Suprapubic skin (tissue), 4 donors: ENCODE measurements around the gene PPP4R2. TPM values are rescaled to one million over a fixed set of nuclear protein-coding genes. Genes with fewer than 3 reads are reported as not detected.

ENCODE experiments used
- DNase-seq, 2 donors: peaks; one replicate each; pipeline ENCODE4 v3.0.0-alpha.2; 2019; ENCODE audit warnings: low spot score in 2 of 2
- H3K27ac ChIP-seq: fragments of 200-600 bp; sonication (generic); one replicate; pipeline ENCODE4 v1.5.1; 2019
- H3K27me3 ChIP-seq: fragments of 200-600 bp; sonication (generic); one replicate; pipeline ENCODE4 v1.5.1; 2019
- H3K36me3 ChIP-seq: fragments of 200-600 bp; sonication (generic); one replicate; pipeline ENCODE4 v1.5.1; 2019
- H3K4me1 ChIP-seq: fragments of 200-600 bp; sonication (generic); one replicate; pipeline ENCODE4 v1.5.1; 2019
- H3K4me3 ChIP-seq: fragments of 200-600 bp; sonication (generic); one replicate; pipeline ENCODE4 v1.5.1; 2019; ENCODE audit warnings: mild to moderate bottlenecking
- H3K9me3 ChIP-seq: fragments of 200-600 bp; sonication (generic); one replicate; pipeline ENCODE4 v1.5.1; 2019
- EP300 ChIP-seq: sonication (generic); formaldehyde crosslinking; IDR thresholded peaks from one replicate; pipeline ENCODE4 v1.6.1; 2017; ENCODE audit warnings: antibody characterized with exemption
- POLR2A ChIP-seq, 2 donors: fragments of 450-650 bp; IDR thresholded peaks; one replicate each; pipeline ENCODE4 v1.6.1; 2017; ENCODE audit warnings: antibody characterized with exemption in 2 of 2, mild to moderate bottlenecking in 2 of 2, moderate library complexity in 2 of 2
- POLR2AphosphoS5 ChIP-seq, 3 donors: sonication (generic); formaldehyde crosslinking; IDR thresholded peaks; one replicate each; pipeline ENCODE4 v1.6.1; 2017; ENCODE audit warnings: antibody characterized with exemption in 3 of 3
- WGBS: methylation state at CpG from one replicate; pipeline ENCODE4 v1.1.5; 2018; 5-methylcytosine and 5-hydroxymethylcytosine counted together
- total RNA-seq, 4 donors: library from RNA; depleted of rRNA; stranded (reverse); fragments of >200 nt; gene quantifications; one replicate each; pipeline ENCODE4 v1.1.0, GENCODE V29; 2016
- TF ChIP-seq, protein P1 (sequence below), 2 donors: fragments of 200-600 bp in 1 of 2; fragments of 450-650 bp in 1 of 2; sonication (generic) in 1 of 2; IDR thresholded peaks; one replicate each; pipeline ENCODE4 v1.5.1; 2016 to 2019; ENCODE audit warnings: antibody characterized with exemption in 2 of 2, mild to moderate bottlenecking in 1 of 2, moderate library complexity in 1 of 2

PPP4R2 gene
- total RNA-seq, 4 donors from 2014 or later = 24.4 to 46.3 (median 36.6) TPM

DNA sequence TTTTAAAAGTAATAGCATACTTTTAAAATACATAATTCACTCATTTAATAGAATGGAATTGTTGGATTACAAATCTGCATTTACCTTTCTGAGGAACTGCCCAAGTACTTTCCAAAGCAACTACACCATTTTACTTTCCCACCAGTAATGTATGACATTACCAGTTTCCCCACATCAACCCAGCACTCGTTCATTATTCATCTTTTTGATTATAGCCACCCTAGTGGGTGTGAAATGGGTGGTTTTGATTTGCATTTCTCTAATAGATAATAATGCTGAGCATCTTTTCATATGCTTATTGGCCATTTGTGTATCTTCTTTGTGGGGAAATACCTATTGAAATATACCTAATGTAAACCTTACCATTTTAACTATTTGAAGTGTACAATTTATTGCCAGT, 46.8 kb downstream of the PPP4R2 start:
- DNase-seq = no peak
- Histone ChIP-seq H3K4me3 (no peak overlapping the region), H3K36me3 (peaks cover 5% of the 10 kb centered on the region), H3K27me3 (no peaks in the 10 kb centered on the region), H3K9me3 (no peaks in the 10 kb centered on the region), H3K4me1 (peaks cover 29% of the 10 kb centered on the region), H3K27ac (no peak overlapping the region)
- 58% methylated on average over 1 of the region's 1 CpG for WGBS
- no peak for TF ChIP-seq POLR2AphosphoS5 (IDR thresholded peaks at IDR 0.05)
- TF ChIP-seq EP300 = no peak
- TF ChIP-seq POLR2A (IDR thresholded peaks at IDR 0.05) = no peak
- TF ChIP-seq, protein P1, sequence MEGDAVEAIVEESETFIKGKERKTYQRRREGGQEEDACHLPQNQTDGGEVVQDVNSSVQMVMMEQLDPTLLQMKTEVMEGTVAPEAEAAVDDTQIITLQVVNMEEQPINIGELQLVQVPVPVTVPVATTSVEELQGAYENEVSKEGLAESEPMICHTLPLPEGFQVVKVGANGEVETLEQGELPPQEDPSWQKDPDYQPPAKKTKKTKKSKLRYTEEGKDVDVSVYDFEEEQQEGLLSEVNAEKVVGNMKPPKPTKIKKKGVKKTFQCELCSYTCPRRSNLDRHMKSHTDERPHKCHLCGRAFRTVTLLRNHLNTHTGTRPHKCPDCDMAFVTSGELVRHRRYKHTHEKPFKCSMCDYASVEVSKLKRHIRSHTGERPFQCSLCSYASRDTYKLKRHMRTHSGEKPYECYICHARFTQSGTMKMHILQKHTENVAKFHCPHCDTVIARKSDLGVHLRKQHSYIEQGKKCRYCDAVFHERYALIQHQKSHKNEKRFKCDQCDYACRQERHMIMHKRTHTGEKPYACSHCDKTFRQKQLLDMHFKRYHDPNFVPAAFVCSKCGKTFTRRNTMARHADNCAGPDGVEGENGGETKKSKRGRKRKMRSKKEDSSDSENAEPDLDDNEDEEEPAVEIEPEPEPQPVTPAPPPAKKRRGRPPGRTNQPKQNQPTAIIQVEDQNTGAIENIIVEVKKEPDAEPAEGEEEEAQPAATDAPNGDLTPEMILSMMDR (IDR thresholded peaks at IDR 0.05) = no peak

DNA sequence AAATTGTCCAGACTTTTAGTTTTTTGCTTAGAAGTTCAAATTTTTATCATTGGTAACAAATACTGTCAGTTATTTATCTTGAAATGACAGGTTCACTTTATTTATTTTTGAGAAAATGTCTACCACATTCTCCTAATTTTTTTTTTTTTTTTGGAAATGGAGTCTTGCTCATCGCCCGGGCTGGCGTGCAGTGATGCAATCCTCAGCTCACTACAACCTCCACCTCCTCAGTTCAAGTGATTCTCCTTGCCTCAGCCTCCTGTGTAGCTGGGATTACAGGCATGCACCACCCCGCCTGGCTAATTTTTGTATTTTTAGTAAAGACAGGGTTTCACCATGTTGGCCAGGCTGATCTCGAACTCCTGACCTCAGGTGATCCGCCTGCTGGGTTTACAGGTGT, 48.8 kb downstream of the PPP4R2 start:
- Histone ChIP-seq H3K27me3 (no peaks in the 10 kb centered on the region), H3K9me3 (no peaks in the 10 kb centered on the region), H3K4me3 (no peak overlapping the region), H3K4me1 (peaks cover 27% of the 10 kb centered on the region), H3K36me3 (peaks cover 5% of the 10 kb centered on the region), H3K27ac (no peak overlapping the region)
- 92% methylated on average over 6 of the region's 6 CpGs for WGBS
- DNase-seq = no peak
- TF ChIP-seq POLR2AphosphoS5 (IDR thresholded peaks at IDR 0.05) = no peak

DNA sequence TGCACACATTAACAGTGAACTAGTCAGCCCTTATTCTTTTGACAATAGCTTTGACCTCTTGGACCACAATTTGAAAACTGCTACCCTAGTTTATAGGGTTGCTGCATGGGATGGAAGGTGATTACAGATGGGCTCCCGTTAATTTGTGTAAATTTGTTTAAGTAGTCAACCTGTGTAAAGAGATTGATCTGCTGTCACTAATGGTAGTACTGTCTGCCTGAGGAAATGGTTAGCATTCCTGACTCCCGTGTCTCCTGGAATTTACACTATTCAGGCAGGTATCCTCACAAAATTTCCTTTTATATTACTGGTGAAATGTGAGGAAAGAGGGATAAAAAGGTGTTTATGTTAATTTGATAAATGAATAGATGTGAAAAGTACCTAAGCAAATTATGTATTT, 49.6 kb downstream of the PPP4R2 start:
- WGBS = 68% methylated on average over 2 of the region's 2 CpGs
- no peak overlapping the region for H3K27ac ChIP-seq
- H3K36me3 ChIP-seq = peaks cover 9% of the 10 kb centered on the region
- TF ChIP-seq POLR2A (IDR thresholded peaks at IDR 0.05) = no peak
- TF ChIP-seq, protein P1 (IDR thresholded peaks at IDR 0.05) = no peak
- TF ChIP-seq POLR2AphosphoS5 (IDR thresholded peaks at IDR 0.05) = no peak
- TF ChIP-seq EP300 = no peak
- DNase-seq = no peak
- H3K9me3 ChIP-seq = no peaks in the 10 kb centered on the region
- peaks cover 26% of the 10 kb centered on the region for H3K4me1 ChIP-seq
- H3K27me3 ChIP-seq = no peaks in the 10 kb centered on the region
- H3K4me3 ChIP-seq = no peak overlapping the region

DNA sequence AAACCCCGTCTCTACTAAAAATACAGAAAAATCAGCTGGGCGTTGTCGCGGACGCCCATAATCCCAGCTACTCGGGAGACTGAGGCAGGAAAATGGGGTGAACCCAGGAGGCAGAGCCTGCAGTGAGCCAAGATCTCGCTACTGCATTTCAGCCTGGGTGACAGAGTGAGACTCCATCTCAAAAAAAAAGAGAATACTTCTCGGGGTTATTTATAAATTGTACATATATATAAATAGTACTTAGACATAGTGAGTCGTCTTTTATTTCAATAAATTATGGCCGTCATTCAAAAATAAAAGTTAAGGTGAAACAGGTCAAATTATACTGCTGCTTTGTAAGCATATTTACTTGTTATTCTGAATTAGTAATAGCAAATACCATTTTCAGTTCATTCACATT, 52.7 kb downstream of the PPP4R2 start:
- Histone ChIP-seq H3K4me3 (no peak overlapping the region), H3K36me3 (peaks cover 9% of the 10 kb centered on the region), H3K9me3 (no peaks in the 10 kb centered on the region), H3K27ac (no peak overlapping the region), H3K4me1 (peaks cover 19% of the 10 kb centered on the region), H3K27me3 (no peaks in the 10 kb centered on the region)
- TF ChIP-seq POLR2A (IDR thresholded peaks at IDR 0.05) (no peak), EP300 (no peak), POLR2AphosphoS5 (IDR thresholded peaks at IDR 0.05) (no peak)
- TF ChIP-seq, protein P1 (IDR thresholded peaks at IDR 0.05) = no peak
- no peak for DNase-seq
- 87% methylated on average over 10 of the region's 10 CpGs for WGBS

DNA sequence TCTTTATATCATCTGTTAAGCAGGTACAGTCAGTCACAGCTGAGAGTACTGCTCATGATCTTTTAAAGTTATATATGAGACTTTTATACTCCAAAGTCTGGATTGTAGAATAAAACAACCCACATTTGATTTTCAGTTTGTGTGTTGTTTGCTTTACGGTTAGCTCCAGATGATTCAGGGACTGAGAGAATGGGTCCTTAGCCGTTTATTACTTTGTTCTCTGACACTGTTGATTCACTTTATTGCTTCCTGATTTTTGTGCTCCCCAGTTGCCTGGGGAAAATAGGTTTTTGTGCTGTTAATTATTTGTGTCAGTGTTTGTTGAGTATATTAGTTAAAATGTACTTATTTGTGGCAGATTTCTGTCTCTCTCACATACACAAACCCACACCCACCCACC, 56.2 kb downstream of the PPP4R2 start:
- 69% methylated on average over 2 of the region's 2 CpGs for WGBS
- peaks cover 14% of the 10 kb centered on the region for H3K4me1 ChIP-seq
- no peaks in the 10 kb centered on the region for H3K9me3 ChIP-seq
- H3K27ac ChIP-seq = no peak overlapping the region
- no peak overlapping the region for H3K4me3 ChIP-seq
- peaks cover 9% of the 10 kb centered on the region for H3K36me3 ChIP-seq
- no peak for TF ChIP-seq POLR2AphosphoS5 (IDR thresholded peaks at IDR 0.05)
- no peak for TF ChIP-seq EP300
- TF ChIP-seq POLR2A (IDR thresholded peaks at IDR 0.05) = no peak
- TF ChIP-seq, protein P1 (IDR thresholded peaks at IDR 0.05) = no peak
- H3K27me3 ChIP-seq = no peaks in the 10 kb centered on the region
- no peak for DNase-seq

DNA sequence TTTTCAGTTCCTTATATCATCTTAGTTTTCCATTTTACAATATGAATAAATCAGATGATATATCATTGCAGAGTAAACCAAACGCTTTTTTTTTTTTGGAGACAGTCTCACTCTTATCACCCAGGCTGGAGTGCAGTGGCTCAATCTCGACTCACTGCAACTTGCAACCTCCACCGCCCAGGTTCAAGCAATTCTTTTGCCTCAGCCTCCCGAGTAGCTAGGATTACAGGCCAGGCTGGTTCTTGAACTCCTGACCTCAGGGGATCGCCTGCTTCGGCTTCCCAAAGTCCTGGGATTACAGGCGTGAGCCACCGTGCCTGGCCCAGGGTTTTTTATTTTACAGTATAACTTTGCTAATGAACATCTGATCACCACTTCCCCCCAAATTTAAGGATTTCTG, 59.0 kb downstream of the PPP4R2 start:
- Histone ChIP-seq H3K27ac (no peak overlapping the region), H3K4me3 (no peak overlapping the region), H3K27me3 (no peaks in the 10 kb centered on the region), H3K9me3 (no peaks in the 10 kb centered on the region), H3K4me1 (peaks cover 17% of the 10 kb centered on the region), H3K36me3 (peaks cover 3% of the 10 kb centered on the region)
- TF ChIP-seq EP300 = no peak
- no peak for TF ChIP-seq POLR2AphosphoS5 (IDR thresholded peaks at IDR 0.05)
- no peak for TF ChIP-seq POLR2A (IDR thresholded peaks at IDR 0.05)
- TF ChIP-seq, protein P1 (IDR thresholded peaks at IDR 0.05) = no peak
- no peak for DNase-seq
- WGBS = 64% methylated on average over 8 of the region's 8 CpGs
